Measurements from ENCODE around the gene CHCHD6. TPM values are rescaled to one million over a fixed set of nuclear protein-coding genes. Genes with fewer than 3 reads are reported as not detected.

Gene CHCHD6
- total and polyA plus RNA-seq, 2 donors = 10.5 to 14.2 TPM

- Histone ChIP-seq H3K36me3 (ENCODE audit: control insufficient read depth in 2 of 2, insufficient read depth in 2 of 2, low read length in 1 of 2) (no peaks in the 10 kb centered on the region), H3K9me3 (ENCODE audit: control insufficient read depth in 2 of 2, insufficient read depth in 1 of 2, low read length in 1 of 2) (no peaks in the 10 kb centered on the region), H3K27me3 (ENCODE audit: control insufficient read depth in 2 of 2, insufficient read depth in 1 of 2, low read length in 1 of 2) (no peaks in the 10 kb centered on the region), H3K27ac (ENCODE audit: low read depth in 1 of 2, low read length in 1 of 2) (no peak overlapping the region), H3K4me3 (ENCODE audit: low read length in 2 of 2) (no peak overlapping the region), H3K4me1 (ENCODE audit: control insufficient read depth in 2 of 2, insufficient read depth in 2 of 2, low read length in 2 of 2) (no peaks in the 10 kb centered on the region)
- WGBS = 96% methylated on average over 3 of the region's 3 CpGs
- DNase-seq (ENCODE audit: low read depth in 6 of 9, low spot score in 9 of 9) = no peak
Measured at GRCh38 chr3:126878664-126879063, 174.6 kb downstream of the CHCHD6 start.

GRCh38 chr3:126880901-126881300 lies 176.9 kb downstream of the CHCHD6 start:
- no peaks in the 10 kb centered on the region for H3K36me3 ChIP-seq (ENCODE audit: control insufficient read depth in 2 of 2, insufficient read depth in 2 of 2, low read length in 1 of 2)
- DNase-seq (ENCODE audit: low read depth in 6 of 9, low spot score in 9 of 9) = no peak
- H3K27ac ChIP-seq (ENCODE audit: low read depth in 1 of 2, low read length in 1 of 2) = no peak overlapping the region
- H3K4me3 ChIP-seq (ENCODE audit: low read length in 2 of 2) = no peak overlapping the region
- H3K4me1 ChIP-seq (ENCODE audit: control insufficient read depth in 2 of 2, insufficient read depth in 2 of 2, low read length in 2 of 2) = no peaks in the 10 kb centered on the region
- H3K27me3 ChIP-seq (ENCODE audit: control insufficient read depth in 2 of 2, insufficient read depth in 1 of 2, low read length in 1 of 2) = no peaks in the 10 kb centered on the region
- H3K9me3 ChIP-seq (ENCODE audit: control insufficient read depth in 2 of 2, insufficient read depth in 1 of 2, low read length in 1 of 2) = no peaks in the 10 kb centered on the region
- WGBS = 96% methylated on average over 3 of the region's 3 CpGs

DNA sequence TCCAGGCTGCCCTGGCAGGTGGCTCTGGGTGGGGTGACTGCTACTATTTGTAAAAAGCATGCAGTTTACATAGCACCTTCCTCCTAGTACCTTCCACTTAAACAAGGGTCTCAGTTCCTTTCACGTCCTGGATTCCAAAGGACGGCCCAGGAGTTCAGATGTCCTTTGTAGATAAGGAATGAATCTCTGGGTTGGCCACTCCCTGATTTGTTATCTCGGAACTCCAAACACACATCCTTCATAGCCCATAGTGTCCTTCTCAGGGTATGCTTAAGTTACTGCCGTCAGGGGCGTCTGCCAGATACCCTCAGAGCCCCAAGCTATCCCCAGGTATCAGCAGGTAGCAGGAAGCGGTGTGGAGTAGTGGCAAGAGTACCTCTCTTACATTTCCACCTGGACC lies 177.8 kb downstream of the CHCHD6 start:
- 97% methylated on average over 6 of the region's 6 CpGs for WGBS

GRCh38 chr3:126883241-126883640 lies 179.2 kb downstream of the CHCHD6 start:
- DNase-seq (ENCODE audit: low read depth in 6 of 9, low spot score in 9 of 9) = no peak
- Histone ChIP-seq H3K27ac (ENCODE audit: low read depth in 1 of 2, low read length in 1 of 2) (no peak overlapping the region), H3K27me3 (ENCODE audit: control insufficient read depth in 2 of 2, insufficient read depth in 1 of 2, low read length in 1 of 2) (no peaks in the 10 kb centered on the region), H3K36me3 (ENCODE audit: control insufficient read depth in 2 of 2, insufficient read depth in 2 of 2, low read length in 1 of 2) (no peaks in the 10 kb centered on the region), H3K4me3 (ENCODE audit: low read length in 2 of 2) (no peak overlapping the region), H3K4me1 (ENCODE audit: control insufficient read depth in 2 of 2, insufficient read depth in 2 of 2, low read length in 2 of 2) (peaks cover 0 to 4% of the 10 kb centered on the region in 2 donors), H3K9me3 (ENCODE audit: control insufficient read depth in 2 of 2, insufficient read depth in 1 of 2, low read length in 1 of 2) (no peaks in the 10 kb centered on the region)
- 97% methylated on average over 7 of the region's 7 CpGs for WGBS

More for the DNA sequence above, 177.8 kb downstream of the CHCHD6 start:
- Histone ChIP-seq H3K9me3 (ENCODE audit: control insufficient read depth in 2 of 2, insufficient read depth in 1 of 2, low read length in 1 of 2) (no peaks in the 10 kb centered on the region), H3K4me1 (ENCODE audit: control insufficient read depth in 2 of 2, insufficient read depth in 2 of 2, low read length in 2 of 2) (no peaks in the 10 kb centered on the region), H3K4me3 (ENCODE audit: low read length in 2 of 2) (no peak overlapping the region), H3K36me3 (ENCODE audit: control insufficient read depth in 2 of 2, insufficient read depth in 2 of 2, low read length in 1 of 2) (no peaks in the 10 kb centered on the region), H3K27ac (ENCODE audit: low read depth in 1 of 2, low read length in 1 of 2) (no peak overlapping the region), H3K27me3 (ENCODE audit: control insufficient read depth in 2 of 2, insufficient read depth in 1 of 2, low read length in 1 of 2) (no peaks in the 10 kb centered on the region)
- DNase-seq (ENCODE audit: low read depth in 6 of 9, low spot score in 9 of 9) = no peak

DNA sequence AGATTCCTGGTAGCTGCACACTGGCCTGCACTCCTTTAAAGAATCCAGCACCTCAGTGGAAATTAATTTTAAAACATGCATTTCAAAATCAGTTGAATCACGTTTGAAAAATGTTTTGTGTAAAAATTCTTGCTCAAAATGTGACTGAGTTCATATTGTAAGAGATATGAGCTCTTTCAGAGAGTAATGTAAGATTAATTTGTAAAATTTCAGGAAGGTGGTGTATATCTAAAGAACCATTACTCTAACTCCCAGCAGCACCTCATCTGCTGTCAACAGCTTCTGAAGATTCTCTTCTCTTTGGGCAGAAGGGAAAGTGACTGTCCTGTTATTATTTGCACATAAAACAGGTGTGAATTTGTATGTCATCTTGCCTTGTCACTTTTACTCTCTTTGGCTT lies 181.4 kb downstream of the CHCHD6 start:
- 87% methylated on average over 1 of the region's 1 CpG for WGBS

DNA sequence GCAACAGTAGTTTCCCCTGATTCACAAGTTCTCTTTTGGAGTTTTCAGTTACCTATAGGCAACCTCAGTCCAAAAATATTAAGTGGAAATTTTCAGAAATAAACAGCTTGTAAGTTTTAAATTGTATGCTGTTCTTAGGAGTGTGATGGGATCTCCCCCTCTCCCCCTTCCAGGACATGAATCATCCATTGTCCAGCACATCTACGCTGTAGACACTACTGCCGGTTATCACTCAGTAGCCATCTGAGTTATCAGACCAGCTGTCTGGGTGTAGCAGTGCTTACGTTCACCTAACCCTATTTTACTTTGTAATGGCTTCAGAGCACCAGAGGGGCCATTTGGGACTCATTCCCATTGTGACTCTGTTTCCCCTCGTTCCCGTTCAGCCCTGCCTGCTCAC lies 182.2 kb downstream of the CHCHD6 start:
- no peak for DNase-seq (ENCODE audit: low read depth in 6 of 9, low spot score in 9 of 9)
- Histone ChIP-seq H3K4me3 (ENCODE audit: low read length in 2 of 2) (no peak overlapping the region), H3K36me3 (ENCODE audit: control insufficient read depth in 2 of 2, insufficient read depth in 2 of 2, low read length in 1 of 2) (no peaks in the 10 kb centered on the region), H3K9me3 (ENCODE audit: control insufficient read depth in 2 of 2, insufficient read depth in 1 of 2, low read length in 1 of 2) (no peaks in the 10 kb centered on the region), H3K4me1 (ENCODE audit: control insufficient read depth in 2 of 2, insufficient read depth in 2 of 2, low read length in 2 of 2) (peaks cover 0 to 13% of the 10 kb centered on the region in 2 donors), H3K27ac (ENCODE audit: low read depth in 1 of 2, low read length in 1 of 2) (no peak overlapping the region), H3K27me3 (ENCODE audit: control insufficient read depth in 2 of 2, insufficient read depth in 1 of 2, low read length in 1 of 2) (no peaks in the 10 kb centered on the region)
- 97% methylated on average over 5 of the region's 5 CpGs for WGBS

More for the DNA sequence above, 181.4 kb downstream of the CHCHD6 start:
- Histone ChIP-seq H3K27me3 (ENCODE audit: control insufficient read depth in 2 of 2, insufficient read depth in 1 of 2, low read length in 1 of 2) (no peaks in the 10 kb centered on the region), H3K27ac (ENCODE audit: low read depth in 1 of 2, low read length in 1 of 2) (no peak overlapping the region), H3K4me3 (ENCODE audit: low read length in 2 of 2) (no peak overlapping the region), H3K36me3 (ENCODE audit: control insufficient read depth in 2 of 2, insufficient read depth in 2 of 2, low read length in 1 of 2) (no peaks in the 10 kb centered on the region), H3K4me1 (ENCODE audit: control insufficient read depth in 2 of 2, insufficient read depth in 2 of 2, low read length in 2 of 2) (peaks cover 0 to 13% of the 10 kb centered on the region in 2 donors), H3K9me3 (ENCODE audit: control insufficient read depth in 2 of 2, insufficient read depth in 1 of 2, low read length in 1 of 2) (no peaks in the 10 kb centered on the region)
- DNase-seq (ENCODE audit: low read depth in 6 of 9, low spot score in 9 of 9) = no peak

- DNase-seq (ENCODE audit: low read depth in 6 of 9, low spot score in 9 of 9) = no peak
- H3K36me3 ChIP-seq (ENCODE audit: control insufficient read depth in 2 of 2, insufficient read depth in 2 of 2, low read length in 1 of 2) = no peaks in the 10 kb centered on the region
- no peaks in the 10 kb centered on the region for H3K27me3 ChIP-seq (ENCODE audit: control insufficient read depth in 2 of 2, insufficient read depth in 1 of 2, low read length in 1 of 2)
- WGBS = 98% methylated on average over 7 of the region's 7 CpGs
- H3K4me3 ChIP-seq (ENCODE audit: low read length in 2 of 2) = no peak overlapping the region
- H3K4me1 ChIP-seq (ENCODE audit: control insufficient read depth in 2 of 2, insufficient read depth in 2 of 2, low read length in 2 of 2) = peaks cover 0 to 13% of the 10 kb centered on the region in 2 donors
- H3K27ac ChIP-seq (ENCODE audit: low read depth in 1 of 2, low read length in 1 of 2) = no peak overlapping the region
- no peaks in the 10 kb centered on the region for H3K9me3 ChIP-seq (ENCODE audit: control insufficient read depth in 2 of 2, insufficient read depth in 1 of 2, low read length in 1 of 2)
Measured at GRCh38 chr3:126887686-126888085, 183.6 kb downstream of the CHCHD6 start.

- 72% methylated on average over 5 of the region's 5 CpGs for WGBS
- H3K9me3 ChIP-seq (ENCODE audit: control insufficient read depth in 2 of 2, insufficient read depth in 1 of 2, low read length in 1 of 2) = no peaks in the 10 kb centered on the region
- no peak overlapping the region for H3K27ac ChIP-seq (ENCODE audit: low read depth in 1 of 2, low read length in 1 of 2)
- DNase-seq (ENCODE audit: low read depth in 6 of 9, low spot score in 9 of 9) = peak in 2 of 9 donors; percentile 8 to 32
- no peaks in the 10 kb centered on the region for H3K36me3 ChIP-seq (ENCODE audit: control insufficient read depth in 2 of 2, insufficient read depth in 2 of 2, low read length in 1 of 2)
- no peaks in the 10 kb centered on the region for H3K27me3 ChIP-seq (ENCODE audit: control insufficient read depth in 2 of 2, insufficient read depth in 1 of 2, low read length in 1 of 2)
- H3K4me3 ChIP-seq (ENCODE audit: low read length in 2 of 2) = no peak overlapping the region
- H3K4me1 ChIP-seq (ENCODE audit: control insufficient read depth in 2 of 2, insufficient read depth in 2 of 2, low read length in 2 of 2) = peaks cover 0 to 13% of the 10 kb centered on the region in 2 donors
Measured at GRCh38 chr3:126888186-126888760, 184.2 kb downstream of the CHCHD6 start.

- no peak for DNase-seq (ENCODE audit: low read depth in 6 of 9, low spot score in 9 of 9)
- Histone ChIP-seq H3K27ac (ENCODE audit: low read depth in 1 of 2, low read length in 1 of 2) (no peak overlapping the region), H3K27me3 (ENCODE audit: control insufficient read depth in 2 of 2, insufficient read depth in 1 of 2, low read length in 1 of 2) (no peaks in the 10 kb centered on the region), H3K9me3 (ENCODE audit: control insufficient read depth in 2 of 2, insufficient read depth in 1 of 2, low read length in 1 of 2) (no peaks in the 10 kb centered on the region), H3K4me1 (ENCODE audit: control insufficient read depth in 2 of 2, insufficient read depth in 2 of 2, low read length in 2 of 2) (peaks cover 0 to 13% of the 10 kb centered on the region in 2 donors), H3K4me3 (ENCODE audit: low read length in 2 of 2) (no peak overlapping the region), H3K36me3 (ENCODE audit: control insufficient read depth in 2 of 2, insufficient read depth in 2 of 2, low read length in 1 of 2) (no peaks in the 10 kb centered on the region)
- 97% methylated on average over 15 of the region's 15 CpGs for WGBS
Measured at GRCh38 chr3:126889276-126890201, 185.5 kb downstream of the CHCHD6 start.
